Endothelial cell of umbilical vein (primary cell): ENCODE measurements around the gene EFHD1. TPM values are rescaled to one million over a fixed set of nuclear protein-coding genes. Genes with fewer than 3 reads are reported as not detected.

Experiments used
- BruUV-seq: library from RNA; stranded (reverse); fragments of 400-500 nt; replicated peaks from 2 replicates; lab custom pipeline; 2021; lab: Mats Ljungman, UMichigan
- CTCF ChIA-PET: fragments of 300-600, 350-600 bp; sonication (Branson Sonifier 250); formaldehyde crosslinking; loops from one replicate; lab custom pipeline; 2021; ENCODE audit warnings: antibody characterized with exemption, inconsistent platforms; lab: Charles Lee
- POLR2A ChIA-PET: fragments of 300-600, 350-600 bp; sonication (Branson Sonifier 250); formaldehyde crosslinking; loops from one replicate; lab custom pipeline; 2021; ENCODE audit warnings: antibody characterized with exemption, inconsistent platforms; lab: Charles Lee
- DNase-seq: peaks from one replicate; pipeline ENCODE4 v3.0.0-alpha.2; 2011; ENCODE audit warnings: low read depth, low spot score
- FAIRE-seq: peaks from 2 replicates; lab custom pipeline; 2011; peaks lifted over from hg19 to GRCh38; lab: Jason Lieb, UNC
- H2AFZ ChIP-seq: 2 replicates; pipeline ENCODE4 v1.6.0; 2012; ENCODE audit warnings: low read depth, low read length, control low read depth, inconsistent platforms
- H3K27ac ChIP-seq: 2 replicates; pipeline ENCODE4 v1.5.1; 2011; ENCODE audit warnings: low read depth, mild to moderate bottlenecking, control low read depth, low read length, moderate library complexity; ENCODE audit not compliant: insufficient read depth
- H3K27me3 ChIP-seq, 2 experiments: 2 replicates each; pipeline versions ENCODE4 v1.6.0 to v1.6.1; 2011; ENCODE audit warnings: low read length in 2 of 2, mixed read lengths in 1 of 2; ENCODE audit not compliant: control insufficient read depth in 2 of 2, insufficient read depth in 2 of 2
- H3K36me3 ChIP-seq, 2 experiments: 2 replicates in 1 of 2; 3 replicates in 1 of 2; pipeline ENCODE4 v1.5.1; 2011; ENCODE audit warnings: low read length in 2 of 2, mild to moderate bottlenecking in 1 of 2, moderate library complexity in 1 of 2; ENCODE audit not compliant: control insufficient read depth in 2 of 2, insufficient read depth in 2 of 2; ENCODE audit errors: extremely low read depth in 1 of 2
- H3K4me1 ChIP-seq: 3 replicates; pipeline ENCODE4 v1.5.1; 2011; ENCODE audit warnings: mild to moderate bottlenecking, low read length; ENCODE audit not compliant: control insufficient read depth, insufficient read depth; ENCODE audit errors: extremely low read depth
- H3K4me2 ChIP-seq: 2 replicates; pipeline ENCODE4 v1.6.1; 2011; ENCODE audit warnings: low read length, control low read depth, mixed read lengths; ENCODE audit not compliant: insufficient read depth
- H3K4me3 ChIP-seq, 3 experiments: fragments of 200-600 bp in 1 of 3; sonication (generic), shearing (Covaris generic) in 1 of 3; replicated peaks in 1 of 3; 2 replicates each; pipeline ENCODE4 v1.5.1; 2011 to 2016; ENCODE audit warnings: control low read depth in 3 of 3, low read length in 3 of 3, mild to moderate bottlenecking in 2 of 3, inconsistent platforms in 1 of 3, low read depth in 1 of 3, moderate library complexity in 1 of 3; ENCODE audit not compliant: insufficient read depth in 1 of 3
- H3K79me2 ChIP-seq: 2 replicates; pipeline ENCODE4 v1.6.0; 2012; ENCODE audit warnings: low read length, inconsistent platforms; ENCODE audit not compliant: control insufficient read depth, insufficient read depth
- H3K9ac ChIP-seq: replicated peaks from 2 replicates; pipeline ENCODE3; 2011; ENCODE audit warnings: low read length, control low read depth; ENCODE audit not compliant: insufficient read depth; ENCODE audit errors: extremely low read depth
- H3K9me1 ChIP-seq: replicated peaks from 3 replicates; pipeline ENCODE4 v1.6.0; 2011; ENCODE audit warnings: mild to moderate bottlenecking, low read length; ENCODE audit not compliant: control insufficient read depth, insufficient read depth; ENCODE audit errors: extremely low read depth
- H3K9me3 ChIP-seq: replicated peaks from 2 replicates; pipeline ENCODE4 v1.5.1; 2012; ENCODE audit warnings: low read length, inconsistent platforms; ENCODE audit not compliant: control insufficient read depth, insufficient read depth
- H4K20me1 ChIP-seq: replicated peaks from 2 replicates; pipeline ENCODE3; 2011; ENCODE audit warnings: mild to moderate bottlenecking, low read length; ENCODE audit not compliant: control insufficient read depth, insufficient read depth; ENCODE audit errors: extremely low read depth
- EZH2 ChIP-seq: IDR thresholded peaks from 2 replicates; pipeline ENCODE4 v1.6.1; 2012; ENCODE audit warnings: borderline replicate concordance, low read depth, mild to moderate bottlenecking, moderate library complexity, low read length, inconsistent platforms; ENCODE audit not compliant: severe bottlenecking
- FOS ChIP-seq: IDR thresholded peaks from 2 replicates; pipeline ENCODE4 v1.6.1; 2011; ENCODE audit warnings: mild to moderate bottlenecking, low read length, moderate library complexity, borderline replicate concordance; ENCODE audit not compliant: insufficient read depth
- GATA2 ChIP-seq: IDR thresholded peaks from 2 replicates; pipeline ENCODE4 v1.7.0; 2011; ENCODE audit warnings: low read depth, mild to moderate bottlenecking, moderate library complexity, mixed read lengths, low read length; ENCODE audit not compliant: insufficient read length, insufficient read depth
- JUN ChIP-seq: IDR thresholded peaks from 2 replicates; pipeline ENCODE4 v1.6.1; 2011; ENCODE audit warnings: borderline replicate concordance, low read depth; ENCODE audit not compliant: insufficient read length, insufficient read depth
- MYC ChIP-seq: IDR thresholded peaks from one replicate; pipeline ENCODE4 v1.6.1; 2011; ENCODE audit warnings: mild to moderate bottlenecking, low read depth, low read length
- POLR2A ChIP-seq: IDR thresholded peaks from 2 replicates; pipeline ENCODE4 v1.6.1; 2012; ENCODE audit warnings: low read depth, mild to moderate bottlenecking, control low read depth, low read length
- POLR2AphosphoS5 ChIP-seq: IDR thresholded peaks from 2 replicates; pipeline ENCODE4 v1.6.1; 2012; ENCODE audit warnings: low read depth, mild to moderate bottlenecking, control low read depth, low read length, moderate library complexity; ENCODE audit not compliant: insufficient read depth
- dilution Hi-C: fragments of 300-500 bp; cut with MboI; formaldehyde crosslinking; loops from one replicate; pipeline ENCODE4 v1.15.0; 2019; ENCODE audit warnings: low sequenced_read_pairs; ENCODE audit not compliant: extremely low pct_ligation_motif_present
- intact Hi-C: fragments of 100-400 bp; cut with micrococcal nuclease; formaldehyde crosslinking; loops from one replicate; pipeline ENCODE4 v1.10.0; 2022
- polyA plus RNA-seq, 4 experiments: library from polyadenylated mRNA; depleted of rRNA in 3 of 4; stranded (reverse) in 3 of 4; unstranded in 1 of 4; fragments of >200 nt; gene quantifications; 2 replicates each; pipeline versions ENCODE4 v1.2.1 to v1.2.3, GENCODE V29; 2011 to 2012; ENCODE audit warnings: missing spikeins in 1 of 4
- total RNA-seq: library from RNA; stranded (reverse); gene quantifications from 2 replicates; pipeline ENCODE4 v1.2.3, GENCODE V29; 2021
- TF ChIP-seq, protein P1 (sequence below): IDR thresholded peaks from 2 replicates; pipeline ENCODE4 v1.6.1; 2011; ENCODE audit not compliant: insufficient read depth, insufficient read length
- TF ChIP-seq, protein P2 (sequence below), 2 donors: IDR thresholded peaks; 1 replicate in 1 of 2; 2 replicates in 1 of 2; pipeline ENCODE4 v1.5.1; 2011; ENCODE audit warnings: low read length in 2 of 2, mild to moderate bottlenecking in 2 of 2, moderate library complexity in 2 of 2, control low read depth in 1 of 2, inconsistent platforms in 1 of 2, low read depth in 1 of 2; ENCODE audit not compliant: insufficient read depth in 1 of 2; ENCODE audit errors: extremely low read depth in 1 of 2

EFHD1 gene
- total and polyA plus RNA-seq, 2 donors (not counting 3 experiments of a cell fraction or from before 2014, with no cell fraction given): 0.18 TPM; not detected in 1

- FAIRE-seq (no peak), DNase-seq (no peak)
- intact Hi-C loops: no loop called here
- CTCF ChIA-PET: no interaction called here
- Histone ChIP-seq H3K9me1 (no peaks in the 10 kb centered on the region), H3K36me3 (no peaks in the 10 kb centered on the region), H4K20me1 (no peaks in the 10 kb centered on the region), H3K27ac (no peak overlapping the region), H2AFZ (no peak overlapping the region), H3K9ac (no peak overlapping the region), H3K27me3 (no peaks in the 10 kb centered on the region), H3K4me2 (no peak overlapping the region), H3K9me3 (no peaks in the 10 kb centered on the region), H3K4me3 (no peak overlapping the region), H3K4me1 (peaks cover 10% of the 10 kb centered on the region), H3K79me2 (no peaks in the 10 kb centered on the region)
- POLR2A ChIA-PET: no interaction called here
- BruUV-seq: no TSS peak
- dilution Hi-C loops: no loop called here
- no peak for TF ChIP-seq POLR2AphosphoS5
- TF ChIP-seq, protein P1, sequence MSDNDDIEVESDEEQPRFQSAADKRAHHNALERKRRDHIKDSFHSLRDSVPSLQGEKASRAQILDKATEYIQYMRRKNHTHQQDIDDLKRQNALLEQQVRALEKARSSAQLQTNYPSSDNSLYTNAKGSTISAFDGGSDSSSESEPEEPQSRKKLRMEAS: no peak
- TF ChIP-seq, protein P2, sequence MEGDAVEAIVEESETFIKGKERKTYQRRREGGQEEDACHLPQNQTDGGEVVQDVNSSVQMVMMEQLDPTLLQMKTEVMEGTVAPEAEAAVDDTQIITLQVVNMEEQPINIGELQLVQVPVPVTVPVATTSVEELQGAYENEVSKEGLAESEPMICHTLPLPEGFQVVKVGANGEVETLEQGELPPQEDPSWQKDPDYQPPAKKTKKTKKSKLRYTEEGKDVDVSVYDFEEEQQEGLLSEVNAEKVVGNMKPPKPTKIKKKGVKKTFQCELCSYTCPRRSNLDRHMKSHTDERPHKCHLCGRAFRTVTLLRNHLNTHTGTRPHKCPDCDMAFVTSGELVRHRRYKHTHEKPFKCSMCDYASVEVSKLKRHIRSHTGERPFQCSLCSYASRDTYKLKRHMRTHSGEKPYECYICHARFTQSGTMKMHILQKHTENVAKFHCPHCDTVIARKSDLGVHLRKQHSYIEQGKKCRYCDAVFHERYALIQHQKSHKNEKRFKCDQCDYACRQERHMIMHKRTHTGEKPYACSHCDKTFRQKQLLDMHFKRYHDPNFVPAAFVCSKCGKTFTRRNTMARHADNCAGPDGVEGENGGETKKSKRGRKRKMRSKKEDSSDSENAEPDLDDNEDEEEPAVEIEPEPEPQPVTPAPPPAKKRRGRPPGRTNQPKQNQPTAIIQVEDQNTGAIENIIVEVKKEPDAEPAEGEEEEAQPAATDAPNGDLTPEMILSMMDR (IDR thresholded peaks at IDR 0.05; ENCODE audit: extremely low read depth in 1 of 2, insufficient read depth in 1 of 2, low read depth in 1 of 2, low read length in 2 of 2): no peak
- TF ChIP-seq JUN: no peak
- no peak for TF ChIP-seq POLR2A
- TF ChIP-seq GATA2: no peak
- no peak for TF ChIP-seq FOS
- no peak for TF ChIP-seq EZH2
- no peak for TF ChIP-seq MYC
Measured at GRCh38 chr2:232588680-232589585, 44.5 kb upstream of the EFHD1 start.
